GM12874 (cell line): Measurements from ENCODE around the gene SOD2.

ENCODE experiments used
- TF ChIP-seq, protein P1 (sequence below): IDR thresholded peaks from 2 replicates; pipeline ENCODE4 v1.5.1; 2011; ENCODE audit warnings: low read depth, mild to moderate bottlenecking, control low read depth, low read length, moderate library complexity; ENCODE audit not compliant: insufficient read depth

The SOD2 gene

GRCh38 chr6:159646116-159646515, 46.9 kb downstream of the SOD2 start:
- TF ChIP-seq, protein P1, sequence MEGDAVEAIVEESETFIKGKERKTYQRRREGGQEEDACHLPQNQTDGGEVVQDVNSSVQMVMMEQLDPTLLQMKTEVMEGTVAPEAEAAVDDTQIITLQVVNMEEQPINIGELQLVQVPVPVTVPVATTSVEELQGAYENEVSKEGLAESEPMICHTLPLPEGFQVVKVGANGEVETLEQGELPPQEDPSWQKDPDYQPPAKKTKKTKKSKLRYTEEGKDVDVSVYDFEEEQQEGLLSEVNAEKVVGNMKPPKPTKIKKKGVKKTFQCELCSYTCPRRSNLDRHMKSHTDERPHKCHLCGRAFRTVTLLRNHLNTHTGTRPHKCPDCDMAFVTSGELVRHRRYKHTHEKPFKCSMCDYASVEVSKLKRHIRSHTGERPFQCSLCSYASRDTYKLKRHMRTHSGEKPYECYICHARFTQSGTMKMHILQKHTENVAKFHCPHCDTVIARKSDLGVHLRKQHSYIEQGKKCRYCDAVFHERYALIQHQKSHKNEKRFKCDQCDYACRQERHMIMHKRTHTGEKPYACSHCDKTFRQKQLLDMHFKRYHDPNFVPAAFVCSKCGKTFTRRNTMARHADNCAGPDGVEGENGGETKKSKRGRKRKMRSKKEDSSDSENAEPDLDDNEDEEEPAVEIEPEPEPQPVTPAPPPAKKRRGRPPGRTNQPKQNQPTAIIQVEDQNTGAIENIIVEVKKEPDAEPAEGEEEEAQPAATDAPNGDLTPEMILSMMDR: no peak

- TF ChIP-seq, protein P1: no peak
These were observed 47.4 kb downstream of the SOD2 start for GRCh38 chr6:159645640-159646039.
